ENCODE measurements around the gene TMEM213.
A peak's percentile ranks its signal among the peaks of the same experiment; 100 is the strongest.
"Not testable (repeated sequence)": the region's sequence is repeated elsewhere in the genome, so short reads cannot be mapped to it uniquely, and the experiment has no call there.

TMEM213 gene

DNA sequence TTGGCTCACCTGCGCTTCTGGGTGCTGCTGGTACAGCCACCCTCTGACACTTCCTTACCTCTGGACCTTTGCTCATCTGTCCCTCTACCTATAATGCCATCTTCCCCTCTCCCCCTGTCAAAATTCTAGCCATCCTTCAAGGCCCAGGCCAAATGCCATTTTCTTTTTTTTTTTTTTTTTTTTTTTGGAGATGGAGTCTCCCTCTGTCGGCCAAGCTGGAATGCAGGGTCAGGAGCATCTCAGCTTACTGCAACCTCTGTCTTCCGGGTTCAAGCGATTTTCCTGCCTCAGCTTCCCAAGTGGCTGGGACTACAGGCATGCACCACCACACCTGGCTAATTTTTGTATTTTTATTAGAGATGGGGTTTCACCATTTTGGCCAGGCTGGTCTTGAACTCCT, 748 bp upstream of the TMEM213 start:
- DNase-seq (ENCODE audit: low read depth in 3 of 3): not testable (repeated sequence)

- DNase-seq (ENCODE audit: low read depth in 3 of 3): no peak
Observed at GRCh38 chr7:138798836-138799235, 1.0 kb downstream of the TMEM213 start.

DNA sequence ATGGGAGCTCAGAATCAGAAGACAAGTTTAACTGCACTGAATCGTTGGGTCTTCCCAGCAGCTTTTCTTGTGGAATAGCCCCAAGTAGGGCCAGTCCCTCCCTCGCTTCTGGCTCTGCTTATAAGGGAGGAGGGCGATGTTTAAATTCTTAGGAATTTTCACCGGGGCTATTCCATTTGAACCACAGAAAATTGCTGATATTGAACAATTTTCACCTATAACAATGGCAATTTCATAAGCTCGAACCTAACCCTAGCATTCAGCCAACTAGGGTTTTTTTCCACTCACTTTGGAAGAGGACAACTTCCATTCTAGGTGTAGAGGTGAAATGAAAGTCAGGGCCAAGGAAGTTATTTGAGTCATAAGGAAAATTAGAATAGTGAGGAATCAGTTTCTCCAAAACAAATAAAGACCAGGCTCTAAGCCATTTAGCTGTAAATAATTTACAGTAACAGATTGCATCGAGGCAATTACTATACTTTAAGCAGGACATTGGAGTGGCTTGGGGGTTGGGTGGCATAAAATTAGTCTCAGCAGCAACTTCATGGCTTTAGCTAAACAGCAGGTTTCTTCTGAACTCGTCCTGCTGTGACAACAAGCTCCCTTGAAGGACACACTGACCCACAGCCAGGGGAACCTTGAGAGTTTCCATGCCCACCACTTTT, 1.7 kb downstream of the TMEM213 start:
- DNase-seq (ENCODE audit: low read depth in 3 of 3): no peak

DNA sequence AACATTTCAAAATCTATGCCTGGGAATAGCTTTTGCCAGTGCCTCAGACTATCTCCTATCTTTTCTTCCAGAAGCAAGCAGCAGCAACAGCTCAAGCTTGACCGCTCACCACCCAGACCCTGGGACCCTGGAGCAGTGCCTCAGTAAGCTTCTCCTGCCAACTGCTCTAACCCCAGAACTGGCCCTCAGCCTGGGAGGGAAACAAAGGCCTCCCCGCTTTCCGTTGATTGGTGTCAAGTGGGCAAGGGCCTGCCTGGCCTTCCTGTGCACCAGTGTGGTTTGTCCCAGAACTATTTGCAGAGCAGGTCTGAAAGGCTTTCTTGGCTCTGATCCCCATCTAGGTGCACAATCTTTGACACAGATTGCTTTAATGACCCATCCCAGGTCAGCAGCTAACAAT, 3.5 kb downstream of the TMEM213 start:
- DNase-seq (ENCODE audit: low read depth in 3 of 3): no peak

- DNase-seq (ENCODE audit: low read depth in 3 of 3): no peak
Observed at GRCh38 chr7:138802706-138803105, 4.9 kb downstream of the TMEM213 start.

DNA sequence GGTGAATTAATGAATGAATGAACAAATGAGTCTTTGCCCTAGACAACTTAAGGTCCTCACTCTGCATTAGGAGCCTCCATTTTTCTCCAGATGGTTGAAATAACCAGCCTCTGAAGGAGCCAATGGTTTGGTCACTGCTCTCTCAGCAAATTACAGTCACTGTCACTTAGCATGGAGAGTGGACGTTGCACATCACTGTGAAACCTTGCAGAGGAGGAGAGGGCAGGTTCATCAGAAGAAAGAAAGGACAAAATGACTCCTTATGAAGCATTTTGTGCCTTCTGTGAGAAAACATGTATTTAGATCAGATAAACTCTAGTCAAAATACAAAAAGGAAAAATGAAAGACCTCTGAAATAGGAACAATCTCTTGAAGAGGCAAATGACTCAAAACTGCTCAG, 6.8 kb downstream of the TMEM213 start:
- DNase-seq (ENCODE audit: low read depth in 3 of 3): no peak

DNA sequence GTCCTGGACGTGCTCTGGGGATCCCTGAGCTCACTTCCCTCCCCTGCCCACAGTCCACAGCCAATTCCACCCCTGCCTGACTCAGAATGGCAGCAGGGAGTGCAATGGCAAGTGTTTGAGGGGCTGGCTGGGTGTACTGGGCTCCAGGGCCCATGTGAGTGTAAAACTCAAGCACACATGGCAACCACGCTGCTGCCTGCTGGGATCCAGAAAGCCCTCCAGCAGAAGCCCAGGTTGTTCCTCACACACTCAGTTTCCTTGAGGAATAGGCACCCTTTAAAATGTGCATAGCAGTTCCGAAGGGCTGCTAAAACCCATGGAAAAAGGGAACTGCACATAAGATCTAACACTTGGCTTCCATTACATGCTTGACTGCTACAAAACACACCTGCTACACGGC, 11.6 kb downstream of the TMEM213 start:
- DNase-seq (ENCODE audit: low read depth in 3 of 3): no peak

DNA sequence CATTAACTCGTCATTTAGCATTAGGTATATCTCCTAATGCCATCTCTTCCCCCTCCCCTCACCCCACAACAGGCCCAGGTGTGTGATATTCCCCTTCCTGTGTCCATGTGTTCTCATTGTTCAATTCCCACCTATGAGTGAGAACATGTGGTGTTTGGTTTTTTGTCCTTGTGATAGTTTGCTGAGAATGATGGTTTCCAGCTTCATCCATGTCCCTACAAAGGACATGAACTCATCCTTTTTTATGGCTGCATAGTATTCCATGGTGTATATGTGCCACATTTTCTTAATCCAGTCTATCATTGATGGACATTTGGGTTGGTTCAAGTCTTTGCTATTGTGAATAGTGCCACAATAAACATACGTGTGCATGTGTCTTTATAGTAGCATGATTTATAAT, 13.5 kb downstream of the TMEM213 start:
- DNase-seq (ENCODE audit: low read depth in 3 of 3): not testable (repeated sequence)

DNA sequence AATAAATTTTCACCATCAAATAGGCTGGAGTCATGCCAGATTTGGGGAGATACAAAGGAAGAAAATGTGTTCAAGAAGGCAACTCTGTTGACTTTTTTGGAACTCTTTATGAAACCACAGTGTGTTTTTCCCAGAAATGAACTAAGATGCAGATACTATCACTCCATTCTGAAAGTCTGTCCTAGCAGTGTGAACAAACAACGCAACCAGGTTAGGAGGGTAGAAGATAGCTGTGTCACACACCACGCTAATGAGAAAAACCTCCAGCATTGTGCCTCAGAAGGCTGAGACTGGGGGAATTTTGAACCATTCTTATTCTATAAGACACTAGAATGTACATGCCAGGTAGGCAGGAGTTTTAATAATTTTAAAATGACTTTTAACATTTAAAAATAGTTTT, 16.2 kb downstream of the TMEM213 start:
- DNase-seq (ENCODE audit: low read depth in 3 of 3): no peak

GRCh38 chr7:138814816-138815332, 17.1 kb downstream of the TMEM213 start:
- DNase-seq (ENCODE audit: low read depth in 3 of 3): no peak

DNA sequence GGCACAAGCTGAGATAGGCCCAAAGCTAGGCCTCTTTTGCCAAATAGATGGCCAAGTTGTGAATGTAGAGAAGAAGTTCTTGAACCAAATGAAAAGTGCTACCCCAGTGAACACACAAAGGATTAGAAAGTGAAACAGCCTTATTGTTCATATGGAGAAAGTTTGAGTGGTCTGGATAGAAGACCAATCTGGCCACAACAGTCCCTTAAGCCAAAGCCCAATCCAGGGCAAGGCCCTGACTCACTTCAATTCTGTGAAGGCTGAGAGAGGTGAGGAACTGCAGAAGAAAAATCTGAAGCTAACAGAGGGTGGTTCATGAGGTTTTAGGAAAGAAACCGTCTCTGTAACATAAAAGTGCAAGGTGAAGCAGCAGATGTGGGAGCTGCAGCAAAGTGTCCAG, 18.9 kb downstream of the TMEM213 start:
- DNase-seq (ENCODE audit: low read depth in 3 of 3): no peak

DNA sequence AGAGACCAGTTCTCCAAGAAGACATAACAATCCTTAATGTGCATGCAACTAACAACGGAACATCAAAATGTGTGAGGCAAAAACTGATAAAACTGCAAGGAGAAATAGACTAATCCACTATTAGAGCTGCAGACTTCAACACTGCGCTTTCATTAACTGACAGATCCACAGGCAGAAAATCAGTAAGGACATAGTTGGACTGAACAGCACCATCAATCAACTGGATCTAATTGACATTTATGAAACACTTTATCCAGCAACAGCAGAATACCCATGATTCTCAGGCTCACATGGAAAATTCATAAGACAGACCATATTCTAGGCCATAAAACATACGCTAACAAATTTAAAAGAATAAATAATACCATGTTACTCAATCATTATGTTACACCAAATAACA, 21.8 kb downstream of the TMEM213 start:
- no peak for DNase-seq (ENCODE audit: low read depth in 3 of 3)

- DNase-seq (ENCODE audit: low read depth in 3 of 3): no peak
Observed at GRCh38 chr7:138821912-138822311, 24.1 kb downstream of the TMEM213 start.

- no peak for DNase-seq (ENCODE audit: low read depth in 3 of 3)
Observed at GRCh38 chr7:138822867-138823535, 25.2 kb downstream of the TMEM213 start.

GRCh38 chr7:138825049-138825721, 27.4 kb downstream of the TMEM213 start:
- no peak for DNase-seq (ENCODE audit: low read depth in 3 of 3)

- DNase-seq (ENCODE audit: low read depth in 3 of 3): no peak
Observed at GRCh38 chr7:138828302-138828701, 30.5 kb downstream of the TMEM213 start.

GRCh38 chr7:138829335-138829734, 31.5 kb downstream of the TMEM213 start:
- no peak for DNase-seq (ENCODE audit: low read depth in 3 of 3)

- no peak for DNase-seq (ENCODE audit: low read depth in 3 of 3)
Observed at GRCh38 chr7:138832966-138833365, 35.2 kb downstream of the TMEM213 start.

DNA sequence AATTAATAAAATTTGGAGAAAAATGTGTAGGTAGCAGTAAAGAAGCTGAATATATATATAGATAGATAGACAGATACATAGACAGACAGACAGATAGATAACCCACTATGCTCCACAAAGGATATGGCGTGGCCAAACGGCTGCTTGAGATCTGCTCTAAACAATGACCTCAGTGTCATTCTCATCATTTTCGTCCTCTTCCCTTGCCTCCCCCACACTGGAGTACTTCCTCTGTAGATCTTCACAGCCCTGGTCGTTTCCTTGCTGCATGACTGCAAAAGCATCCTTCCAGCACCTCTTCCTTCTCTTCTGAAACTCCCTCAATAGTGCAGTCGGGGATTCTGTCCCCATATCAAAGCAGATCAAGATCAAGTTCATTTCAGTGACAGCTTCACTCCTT, 35.8 kb downstream of the TMEM213 start:
- no peak for DNase-seq (ENCODE audit: low read depth in 3 of 3)

- peak in 1 of 3 donors; percentile 7 for DNase-seq (ENCODE audit: low read depth in 3 of 3)
Observed at GRCh38 chr7:138834583-138834982, 36.8 kb downstream of the TMEM213 start.

GRCh38 chr7:138835087-138835486, 37.3 kb downstream of the TMEM213 start:
- no peak for DNase-seq (ENCODE audit: low read depth in 3 of 3)

- DNase-seq (ENCODE audit: low read depth in 3 of 3): no peak
Observed at GRCh38 chr7:138837627-138838026, 39.8 kb downstream of the TMEM213 start.

DNA sequence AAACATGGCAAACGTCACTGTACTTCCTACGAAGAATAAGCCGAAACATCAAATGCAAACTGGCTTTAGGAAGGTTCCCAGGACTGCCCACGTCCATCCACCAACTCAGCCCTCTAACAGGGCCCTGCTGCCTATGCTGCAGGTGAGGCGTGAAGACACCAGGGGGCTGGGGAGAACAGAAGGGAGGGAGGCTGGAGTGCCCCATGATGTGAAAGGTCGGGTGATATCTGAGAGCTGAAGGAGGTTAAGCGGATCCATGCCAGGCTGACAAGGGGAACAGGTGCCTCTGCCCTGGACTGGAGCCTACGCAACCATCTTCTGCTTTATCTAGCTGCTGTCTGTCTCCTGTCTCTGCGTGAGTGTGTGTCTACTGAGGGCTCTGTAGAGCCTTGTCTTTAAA, 40.4 kb downstream of the TMEM213 start:
- DNase-seq (ENCODE audit: low read depth in 3 of 3): no peak

All from stimulated activated CD4-positive, alpha-beta T cell treated with anti-CD3 and anti-CD28 coated beads, TNF-alpha, amount 100 ng/mL, for 48 hours (primary cell).